NCI-H187 (cell line): ENCODE data around the gene SHISAL2A.
"Not testable (repeated sequence)": the region's sequence is repeated elsewhere in the genome, so short reads cannot be mapped to it uniquely, and the experiment has no call there.

ENCODE experiments used
- DNase-seq, 2 experiments: peaks; one replicate each; lab custom pipeline; 2025; lab: John Stamatoyannopoulos, UW

The SHISAL2A gene

DNA sequence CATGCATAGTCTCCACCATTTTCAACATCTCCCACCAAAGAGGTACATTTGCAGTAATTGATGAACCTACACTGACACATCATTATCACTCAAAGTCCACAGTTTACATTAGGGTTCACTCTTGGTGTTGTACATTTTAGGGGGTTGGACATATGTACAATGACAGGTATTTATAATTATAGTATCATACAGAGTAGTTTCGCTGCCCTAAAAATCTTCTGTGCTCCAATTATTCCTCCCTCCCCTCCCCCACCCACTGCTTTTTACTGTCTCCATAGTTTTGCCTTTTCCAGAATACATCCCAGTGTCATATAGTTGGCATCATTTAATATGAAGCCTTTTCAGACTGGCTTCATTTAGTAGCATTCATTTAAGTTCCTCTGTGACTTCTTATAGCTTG lies 51.6 kb downstream of the SHISAL2A start:
- DNase-seq = no peak

DNA sequence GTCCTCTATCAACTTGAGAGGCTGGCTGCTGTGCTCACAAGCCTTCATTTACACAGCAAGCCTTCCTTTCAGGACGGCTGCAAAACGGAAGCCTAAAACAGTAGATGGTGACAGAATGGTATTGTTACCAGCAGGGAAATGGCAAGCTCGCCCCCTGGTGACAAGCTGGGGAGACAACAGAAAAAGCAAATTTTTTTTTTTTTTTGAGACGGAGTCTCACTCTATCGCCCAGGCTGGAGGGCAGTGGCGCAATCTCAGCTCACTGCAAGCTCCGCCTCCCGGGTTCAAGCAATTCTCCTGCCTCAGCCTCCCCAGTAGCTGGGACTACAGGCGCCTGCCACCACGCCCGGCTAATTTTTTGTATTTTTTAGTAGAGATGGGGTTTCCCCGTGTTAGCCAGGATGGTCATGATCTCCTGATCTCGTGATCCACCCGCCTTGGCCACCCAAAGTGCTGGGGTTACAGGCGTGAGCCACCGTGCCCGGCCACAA lies 53.3 kb downstream of the SHISAL2A start:
- DNase-seq = peak; percentile 14 to 32

DNA sequence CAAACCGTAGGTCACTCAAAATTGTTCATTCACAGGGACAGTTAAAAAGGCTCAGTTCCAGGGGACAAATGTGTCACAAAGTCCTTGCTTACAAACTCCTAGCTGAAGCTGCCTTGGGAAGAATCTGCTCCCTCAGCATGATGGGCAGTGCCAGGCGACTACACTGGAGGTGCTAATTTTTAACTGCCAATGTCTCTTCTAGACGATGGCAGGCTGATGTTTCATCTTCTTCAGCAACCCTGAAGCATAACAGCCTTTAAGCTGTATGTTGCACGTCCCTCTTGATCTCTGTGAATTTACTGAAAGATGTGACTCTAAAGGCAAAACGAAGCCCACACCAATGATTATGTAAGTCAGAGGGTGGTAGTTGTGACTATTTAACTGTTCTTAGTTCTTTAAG lies 53.9 kb downstream of the SHISAL2A start:
- DNase-seq = no peak

DNA sequence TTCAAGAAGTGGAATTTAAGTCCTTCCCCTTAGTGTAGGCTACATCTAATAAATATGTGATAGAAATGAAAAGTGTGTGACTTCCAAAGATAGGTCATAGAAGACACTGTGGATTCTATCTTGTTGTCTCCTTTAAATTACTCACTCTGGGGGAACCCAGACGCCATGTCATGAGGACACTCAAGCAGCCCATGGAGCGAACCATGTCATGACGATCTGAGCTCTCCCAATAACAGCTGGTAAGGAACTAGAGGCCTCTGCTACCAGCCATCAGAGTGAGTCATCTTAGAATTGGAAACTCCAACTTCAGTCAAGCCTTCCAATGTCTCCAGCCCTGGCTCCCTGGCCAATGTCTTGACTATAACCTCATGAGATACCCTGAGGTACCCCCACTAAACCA lies 58.9 kb downstream of the SHISAL2A start:
- no peak for DNase-seq

DNA sequence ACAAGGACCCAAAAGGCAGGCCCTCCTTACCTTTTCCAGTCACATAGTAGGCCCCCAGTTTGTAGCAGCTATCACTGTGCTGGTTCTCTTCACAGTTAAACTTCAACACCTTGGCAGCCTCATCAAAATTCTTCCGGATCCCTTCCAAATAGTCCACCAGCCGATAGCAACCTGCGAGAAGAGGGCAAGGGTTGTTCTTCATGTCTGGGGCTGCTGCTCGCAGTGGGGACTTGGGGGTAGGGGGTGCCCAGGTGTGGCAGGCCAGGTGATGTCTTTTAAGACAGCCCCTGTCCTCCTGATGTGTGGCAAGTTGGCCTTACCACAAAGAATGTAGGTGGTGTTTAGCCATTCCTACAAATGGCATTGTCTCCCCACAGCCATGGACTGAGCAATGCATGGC lies 59.7 kb downstream of the SHISAL2A start:
- no peak for DNase-seq

DNA sequence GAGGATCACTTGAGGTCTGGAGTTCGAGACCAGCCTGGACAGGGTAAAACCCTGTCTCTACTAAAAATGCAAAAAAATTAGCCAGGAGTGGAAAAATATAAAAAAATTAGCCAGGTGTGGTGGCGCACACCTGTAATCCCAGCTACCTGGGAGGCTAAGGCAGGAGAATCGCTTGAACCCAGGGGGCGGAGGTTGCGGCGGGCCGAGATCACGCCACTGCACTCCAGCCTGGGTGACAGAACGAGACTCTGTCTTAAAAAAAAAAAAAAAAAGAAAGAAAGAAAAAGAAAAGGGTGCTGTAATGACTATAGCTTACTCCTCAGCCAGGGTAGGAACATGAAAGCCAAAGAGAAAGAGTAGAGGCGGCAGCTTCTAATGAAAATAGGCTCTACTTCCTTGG lies 60.4 kb downstream of the SHISAL2A start:
- DNase-seq = not testable (repeated sequence)

DNA sequence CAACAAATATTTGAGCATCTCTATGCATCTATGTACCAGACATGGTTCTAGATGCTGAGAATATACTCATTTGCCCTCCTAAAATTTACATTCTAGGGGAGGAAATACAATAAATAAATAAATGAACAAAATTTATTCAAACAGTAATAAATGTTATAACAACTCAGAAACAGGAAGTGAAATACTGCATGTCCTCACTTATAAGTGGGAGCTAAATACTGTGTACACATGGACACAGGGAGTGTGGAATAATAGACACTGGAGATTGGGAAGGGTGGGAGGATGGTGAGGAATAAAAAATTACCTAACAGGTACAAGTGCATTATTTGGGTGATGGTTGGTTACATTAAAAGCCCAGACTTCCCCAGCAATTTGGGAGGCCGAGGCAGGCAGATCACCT lies 60.9 kb downstream of the SHISAL2A start:
- DNase-seq = no peak

DNA sequence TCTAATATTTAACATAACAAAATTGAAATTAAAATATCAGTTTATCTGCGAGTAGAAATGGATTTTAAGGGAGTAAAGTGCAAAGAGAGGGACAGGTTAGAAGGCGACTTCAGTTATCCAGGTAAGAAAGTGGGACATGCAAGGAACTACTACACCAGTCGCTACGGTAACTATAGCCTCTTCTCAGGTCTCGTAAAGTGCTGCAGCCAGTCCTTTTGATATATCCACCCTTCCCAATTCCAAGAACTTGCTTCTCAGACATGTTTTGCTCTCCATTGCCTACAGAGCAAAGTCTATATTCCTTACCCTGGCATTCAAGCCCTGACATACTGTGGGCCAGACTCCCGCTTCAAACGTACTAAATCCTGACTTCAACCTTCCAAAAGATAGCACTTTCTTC lies 62.7 kb downstream of the SHISAL2A start:
- DNase-seq = no peak

DNA sequence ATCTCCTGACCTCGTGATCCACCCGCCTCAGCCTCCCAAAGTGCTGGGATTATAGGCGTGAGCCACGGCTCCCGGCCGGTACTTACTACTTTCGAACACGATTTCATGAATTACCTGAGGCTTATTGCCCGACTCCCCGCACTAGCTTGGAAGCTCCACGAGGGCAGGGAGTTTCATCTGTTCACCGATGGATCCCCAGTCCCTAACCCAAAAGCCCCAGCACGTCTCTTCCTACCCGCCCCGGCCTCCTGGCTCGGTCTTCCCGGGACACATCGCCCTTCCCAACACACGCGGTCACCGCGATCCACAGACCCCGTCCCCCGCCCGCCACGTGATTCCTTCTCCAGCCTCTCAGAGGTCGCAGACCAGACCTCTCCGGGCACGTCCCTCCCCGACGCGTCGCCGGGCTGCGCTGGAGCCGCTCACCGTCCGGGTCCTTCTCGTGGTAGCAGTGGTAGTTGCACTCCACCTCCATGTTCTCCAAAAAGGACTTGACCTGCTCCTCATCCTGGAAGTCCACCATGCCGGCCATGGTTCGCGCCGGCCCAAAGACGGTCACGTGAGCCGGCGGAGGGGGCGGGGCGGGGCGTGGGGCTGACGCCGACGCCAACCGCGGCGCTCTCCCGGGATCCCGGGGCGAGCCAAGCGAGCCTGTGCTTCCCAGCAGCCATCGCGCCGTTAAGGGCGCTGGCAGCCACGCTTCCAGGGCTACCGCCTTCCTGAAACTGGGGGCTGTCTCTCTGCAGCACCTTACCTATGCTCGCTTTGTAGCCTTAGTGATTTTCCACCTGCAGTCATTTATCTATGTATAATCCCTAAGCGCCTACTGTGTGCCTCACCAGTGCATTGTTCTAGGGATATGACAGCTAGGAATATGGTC lies 65.1 kb downstream of the SHISAL2A start, which contains the start of gene COA7:
Gene COA7, minus strand, starts transcription at position 553 of the 880 bp plus-strand sequence. Its CDS starts 21 bp downstream, at position 532.
- peak; percentile 60 to 74 for DNase-seq

DNA sequence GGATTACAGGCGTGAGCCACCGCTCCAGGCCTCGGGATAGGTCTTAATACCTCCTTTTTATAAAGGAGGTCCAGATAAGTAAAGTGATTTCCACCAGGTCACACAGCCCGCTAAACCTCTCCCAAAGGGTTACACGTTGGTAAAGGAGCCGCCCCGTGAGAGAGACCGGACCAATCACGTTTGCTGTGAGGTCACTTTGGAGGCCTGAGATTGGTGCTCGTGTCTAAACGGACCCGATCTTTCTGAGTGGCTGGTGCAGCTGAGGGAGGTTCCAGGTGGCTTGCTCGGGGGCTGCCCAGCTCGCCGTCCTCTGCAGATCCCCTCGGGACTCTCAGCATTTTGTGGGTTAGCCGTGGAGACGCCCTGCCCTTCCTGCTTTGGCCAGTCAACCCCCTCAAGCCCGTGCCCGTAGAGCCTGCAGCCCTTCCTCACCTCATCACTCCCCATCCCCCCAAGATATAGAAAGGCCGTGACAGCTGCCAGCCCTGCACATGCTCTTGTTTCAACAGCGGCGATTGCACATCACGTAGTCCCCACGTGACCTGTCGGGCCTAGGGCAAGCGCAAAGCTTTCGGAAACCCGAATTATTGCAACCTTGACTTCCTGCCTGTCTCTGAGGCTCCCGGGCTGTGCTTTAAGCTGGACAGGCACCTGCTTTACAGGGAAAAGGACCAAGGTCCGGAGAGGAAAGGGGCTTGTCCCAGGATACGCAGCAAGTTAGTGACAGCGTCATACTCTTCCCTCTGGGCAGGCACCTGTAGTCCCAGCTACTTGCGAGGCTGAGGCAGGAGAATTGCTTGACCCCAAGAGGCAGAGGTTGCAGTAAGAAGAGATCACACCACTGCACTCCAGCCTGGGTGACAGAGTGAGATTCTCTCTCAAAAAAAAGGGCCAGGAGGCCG lies 70.2 kb downstream of the SHISAL2A start:
- DNase-seq = peak; percentile 29 to 64

DNA sequence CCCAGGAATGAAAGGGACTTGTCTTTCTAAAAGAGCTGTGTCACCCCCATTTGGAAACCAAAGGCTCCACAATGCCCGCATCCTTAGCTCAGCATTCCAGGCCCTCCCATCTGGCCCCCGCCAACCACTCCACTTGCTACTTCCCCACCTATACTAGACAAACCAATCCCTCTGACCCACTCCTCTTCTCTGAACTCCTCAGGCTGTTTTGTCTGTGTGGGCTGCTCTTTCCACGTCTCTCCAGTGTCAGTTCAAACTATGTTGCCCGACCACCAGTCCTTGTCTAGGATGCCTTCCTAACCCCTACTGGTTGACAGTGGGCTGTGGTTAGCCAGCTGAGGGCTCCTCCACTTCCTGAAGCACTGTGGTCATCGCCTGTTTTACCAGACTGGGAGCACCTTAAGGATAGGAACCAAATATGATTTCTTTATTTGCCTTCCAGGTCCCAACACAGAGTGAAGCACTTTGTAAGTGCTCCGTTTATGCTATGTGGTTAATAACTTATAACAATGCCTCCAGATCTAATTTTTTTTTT lies 73.2 kb downstream of the SHISAL2A start:
- no peak for DNase-seq
